ENCODE measurements around the gene AGTPBP1.

The AGTPBP1 gene

GRCh38 chr9:85510830-85511504 is 230.8 kb downstream of the AGTPBP1 start:
- TF ChIP-seq TCF12 (IDR thresholded peaks at IDR 0.05; ENCODE audit: low read depth) (no peak), RAD21 (IDR thresholded peaks at IDR 0.05; ENCODE audit: low read depth) (no peak), REST (IDR thresholded peaks at IDR 0.05; ENCODE audit: low read depth) (no peak), MAX (IDR thresholded peaks at IDR 0.05) (no peak), FOXM1 (IDR thresholded peaks at IDR 0.05; ENCODE audit: borderline replicate concordance, low read depth) (no peak), CEBPB (IDR thresholded peaks at IDR 0.05) (no peak), TAF1 (IDR thresholded peaks at IDR 0.05; ENCODE audit: low read depth) (no peak), EGR1 (IDR thresholded peaks at IDR 0.05) (no peak), NFIC (IDR thresholded peaks at IDR 0.05) (no peak), USF1 (IDR thresholded peaks at IDR 0.05) (no peak), ZBTB7A (IDR thresholded peaks at IDR 0.05; ENCODE audit: low read depth) (no peak), CREB1 (IDR thresholded peaks at IDR 0.05; ENCODE audit: low read depth) (no peak), YY1 (IDR thresholded peaks at IDR 0.05; ENCODE audit: low read depth) (no peak), TEAD4 (IDR thresholded peaks at IDR 0.05) (no peak), EP300 (IDR thresholded peaks at IDR 0.05; ENCODE audit: borderline replicate concordance) (no peak)

- no peak for TF ChIP-seq TAF1 (IDR thresholded peaks at IDR 0.05; ENCODE audit: low read depth)
- no peak for TF ChIP-seq MAX (IDR thresholded peaks at IDR 0.05)
- TF ChIP-seq USF1 (IDR thresholded peaks at IDR 0.05): no peak
- TF ChIP-seq CEBPB (IDR thresholded peaks at IDR 0.05): no peak
- no peak for TF ChIP-seq TCF12 (IDR thresholded peaks at IDR 0.05; ENCODE audit: low read depth)
- TF ChIP-seq RAD21 (IDR thresholded peaks at IDR 0.05; ENCODE audit: low read depth): no peak
Observed at GRCh38 chr9:85508616-85509015, 233.1 kb downstream of the AGTPBP1 start.

GRCh38 chr9:85505612-85506011 is 236.1 kb downstream of the AGTPBP1 start:
- no peak for TF ChIP-seq TEAD4 (IDR thresholded peaks at IDR 0.05)
- TF ChIP-seq NFIC (IDR thresholded peaks at IDR 0.05): no peak
- no peak for TF ChIP-seq TAF1 (IDR thresholded peaks at IDR 0.05; ENCODE audit: low read depth)
- no peak for TF ChIP-seq ZBTB7A (IDR thresholded peaks at IDR 0.05; ENCODE audit: low read depth)
- TF ChIP-seq REST (IDR thresholded peaks at IDR 0.05; ENCODE audit: low read depth): no peak
- no peak for TF ChIP-seq CEBPB (IDR thresholded peaks at IDR 0.05)
- TF ChIP-seq USF1 (IDR thresholded peaks at IDR 0.05): no peak
- no peak for TF ChIP-seq TCF12 (IDR thresholded peaks at IDR 0.05; ENCODE audit: low read depth)
- no peak for TF ChIP-seq EGR1 (IDR thresholded peaks at IDR 0.05)
- TF ChIP-seq EP300 (IDR thresholded peaks at IDR 0.05; ENCODE audit: borderline replicate concordance): no peak
- TF ChIP-seq MAX (IDR thresholded peaks at IDR 0.05): no peak
- no peak for TF ChIP-seq FOXM1 (IDR thresholded peaks at IDR 0.05; ENCODE audit: borderline replicate concordance, low read depth)
- no peak for TF ChIP-seq CREB1 (IDR thresholded peaks at IDR 0.05; ENCODE audit: low read depth)
- no peak for TF ChIP-seq YY1 (IDR thresholded peaks at IDR 0.05; ENCODE audit: low read depth)
- no peak for TF ChIP-seq RAD21 (IDR thresholded peaks at IDR 0.05; ENCODE audit: low read depth)

- TF ChIP-seq USF1 (IDR thresholded peaks at IDR 0.05) (no peak), NFIC (IDR thresholded peaks at IDR 0.05) (no peak), CREB1 (IDR thresholded peaks at IDR 0.05; ENCODE audit: low read depth) (no peak), TEAD4 (IDR thresholded peaks at IDR 0.05) (no peak), REST (IDR thresholded peaks at IDR 0.05; ENCODE audit: low read depth) (no peak), TAF1 (IDR thresholded peaks at IDR 0.05; ENCODE audit: low read depth) (no peak), CEBPB (IDR thresholded peaks at IDR 0.05) (no peak), RAD21 (IDR thresholded peaks at IDR 0.05; ENCODE audit: low read depth) (no peak), EP300 (IDR thresholded peaks at IDR 0.05; ENCODE audit: borderline replicate concordance) (no peak), YY1 (IDR thresholded peaks at IDR 0.05; ENCODE audit: low read depth) (no peak), EGR1 (IDR thresholded peaks at IDR 0.05) (no peak), ZBTB7A (IDR thresholded peaks at IDR 0.05; ENCODE audit: low read depth) (no peak), MAX (IDR thresholded peaks at IDR 0.05) (no peak), TCF12 (IDR thresholded peaks at IDR 0.05; ENCODE audit: low read depth) (no peak), FOXM1 (IDR thresholded peaks at IDR 0.05; ENCODE audit: borderline replicate concordance, low read depth) (no peak)
Observed at GRCh38 chr9:85502815-85503655, 238.7 kb downstream of the AGTPBP1 start.

Data from Ishikawa (cell line).